Endometrial microvascular endothelial cells (primary cell): ENCODE results near the gene MFSD11. TPM values are rescaled to one million over a fixed set of nuclear protein-coding genes. Genes with fewer than 3 reads are reported as not detected.
"Not testable (repeated sequence)": the region's sequence is repeated elsewhere in the genome, so short reads cannot be mapped to it uniquely, and the experiment has no call there.

Experiments
- in situ Hi-C: cut with HindIII; loops from 2 replicates; pipeline ENCODE4 v1.10.0; 2017; ENCODE audit warnings: low sequenced_read_pairs, low pct_unique_long_range_greater_than_20kb; ENCODE audit errors: inconsistent ontology term
- total RNA-seq: library from RNA; depleted of rRNA; stranded (reverse); fragments of >200 nt; gene quantifications from one replicate; pipeline ENCODE4 v1.2.3, GENCODE V29; 2015; ENCODE audit errors: inconsistent ontology term

Gene MFSD11
- total RNA-seq, 1 donor from 2014 or later: 44.9 TPM

DNA sequence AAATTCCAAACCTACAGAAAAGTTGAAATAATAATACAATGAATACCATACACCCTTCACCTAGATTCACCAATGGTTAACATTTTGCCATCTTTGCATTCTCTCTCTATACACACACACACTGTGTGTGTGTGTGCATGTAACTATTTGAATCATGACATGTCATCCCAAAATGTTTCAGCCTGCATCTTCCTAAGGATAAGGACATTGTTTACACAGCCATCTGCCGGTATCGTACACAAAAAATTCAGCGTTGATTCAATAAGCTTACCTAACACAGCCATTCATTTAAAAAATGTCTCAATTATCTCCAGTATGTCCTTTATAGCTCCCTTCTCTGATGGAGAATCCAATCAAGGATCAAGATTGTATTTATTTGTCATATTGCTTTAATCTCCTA is 31.1 kb upstream of the MFSD11 start:
- in situ Hi-C loops: no loop called here

DNA sequence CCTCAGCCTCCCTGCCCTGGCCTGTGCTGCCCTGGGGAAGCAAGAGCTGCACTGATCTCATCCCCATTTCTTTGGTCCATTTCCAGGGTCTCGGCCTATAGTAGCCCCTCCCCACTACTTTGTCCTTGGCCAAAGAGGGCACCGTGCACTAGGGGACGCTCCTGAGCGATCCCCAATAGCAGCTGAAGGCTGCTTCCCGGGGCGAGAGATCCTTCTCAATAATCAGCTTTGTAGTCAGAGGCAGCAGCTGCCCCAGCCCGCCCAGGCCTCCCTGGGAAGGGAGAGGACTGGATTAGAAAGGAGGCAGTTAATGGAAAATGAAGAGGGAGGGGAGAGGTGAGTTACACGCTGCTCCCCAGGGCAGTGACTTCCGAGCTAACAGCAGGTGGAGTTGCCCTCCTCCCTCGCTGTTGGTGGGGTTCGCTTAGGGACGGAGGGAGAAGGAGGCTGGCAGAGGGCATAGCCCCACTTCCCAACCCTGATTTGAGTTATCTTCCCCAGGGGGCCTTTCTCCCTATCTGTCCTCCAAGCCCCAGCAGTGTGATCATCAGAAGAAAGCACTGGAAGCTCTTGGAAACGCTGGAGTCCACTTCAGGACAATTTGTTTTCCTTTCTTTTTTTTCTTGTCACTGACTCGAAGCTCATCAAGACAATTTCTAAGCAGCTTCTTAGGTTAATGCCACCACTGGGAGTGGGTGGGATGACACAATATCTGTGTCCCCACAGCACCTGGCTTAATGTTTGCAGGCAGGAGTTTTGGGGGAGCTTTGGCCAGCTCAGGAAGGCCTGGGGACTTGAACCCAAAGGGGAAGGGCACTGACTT is 29.7 kb upstream of the MFSD11 start:
- in situ Hi-C loops: no loop called here

DNA sequence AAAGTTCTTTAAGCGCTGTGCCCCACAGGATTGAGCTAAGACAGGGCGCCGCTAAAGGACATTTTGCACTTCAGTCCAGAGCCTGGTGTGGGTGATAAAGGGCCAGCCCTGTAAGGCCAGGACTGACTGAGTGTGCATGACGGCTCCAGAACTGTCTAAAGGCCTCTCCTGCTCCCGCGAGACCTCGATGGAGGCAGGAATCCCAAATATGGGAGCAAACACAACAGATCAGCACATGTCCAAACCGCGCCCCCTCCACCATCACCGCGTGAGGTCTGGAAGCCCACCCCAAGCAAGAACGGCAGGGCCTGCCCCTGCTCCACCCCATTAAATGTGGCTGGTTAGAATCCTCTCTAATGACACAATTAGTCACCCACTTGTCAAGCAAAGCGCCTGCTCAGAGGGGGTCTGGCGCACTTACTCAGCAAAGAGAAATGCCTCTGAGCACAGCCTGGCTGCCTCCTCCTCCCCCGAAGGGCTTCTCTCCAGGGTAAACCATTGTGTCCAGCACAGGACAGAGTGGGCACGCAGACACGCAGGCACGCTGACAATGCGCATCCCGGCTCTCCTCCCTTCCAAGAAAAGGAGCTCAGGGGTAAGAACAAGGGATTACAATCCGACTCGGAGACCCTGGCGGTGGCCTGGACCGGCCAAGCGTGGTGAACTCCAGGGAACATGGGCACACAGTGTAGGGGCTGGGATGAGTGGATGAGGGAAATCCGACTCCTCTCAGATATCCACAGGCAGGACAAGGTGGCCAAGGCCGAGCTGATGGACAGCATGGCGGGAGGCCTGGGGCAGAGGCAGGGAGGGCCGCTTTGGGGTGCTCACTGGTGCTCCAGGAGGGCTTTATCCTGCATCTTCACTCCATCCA is 28.6 kb upstream of the MFSD11 start:
- in situ Hi-C loops: no loop called here

DNA sequence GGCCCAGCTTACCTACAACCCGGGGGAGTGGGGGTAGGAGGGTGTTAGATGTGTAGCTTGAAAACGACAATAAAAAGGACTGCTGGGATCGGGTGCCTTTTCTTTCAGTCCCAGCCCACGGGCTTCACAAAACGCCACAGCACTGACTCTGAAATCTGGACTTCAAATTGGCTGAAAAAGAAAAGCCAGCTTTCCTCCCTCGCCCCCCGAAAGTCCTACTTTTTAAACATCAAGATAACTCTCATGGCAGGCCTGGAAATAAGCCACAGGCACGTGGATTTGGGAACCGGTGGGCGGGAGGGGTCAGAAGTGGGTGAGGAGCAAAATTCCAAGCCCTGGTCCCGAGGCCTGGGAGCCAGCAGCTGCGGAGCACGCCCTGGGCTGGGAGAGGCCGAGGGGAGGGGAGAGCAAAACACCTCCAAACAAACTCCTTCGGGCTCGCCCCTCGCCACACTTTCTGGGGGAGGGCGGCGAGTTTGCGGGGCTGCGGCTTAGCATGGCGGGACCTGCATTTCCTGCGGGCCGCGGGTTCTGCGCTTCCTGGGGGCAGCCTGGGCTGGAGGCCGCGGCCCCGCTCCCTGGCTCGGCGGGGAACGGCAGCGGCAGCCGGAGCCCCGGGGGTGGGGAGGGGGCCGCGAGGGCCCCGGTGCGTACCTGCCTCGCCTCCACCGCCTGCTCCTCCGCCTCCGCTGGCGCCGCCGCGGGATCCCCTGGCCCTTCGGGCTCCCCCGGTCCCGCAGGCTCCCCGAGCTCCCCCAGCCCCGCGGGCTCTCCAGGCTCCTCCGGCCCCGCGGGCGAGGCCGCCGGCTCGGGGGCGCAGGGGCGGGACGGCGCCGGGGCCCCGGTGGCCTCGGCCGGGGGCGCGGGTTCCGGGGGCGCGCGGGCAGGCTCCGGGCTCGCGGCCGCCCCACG is 27.7 kb upstream of the MFSD11 start:
- in situ Hi-C loops: not testable (repeated sequence)

DNA sequence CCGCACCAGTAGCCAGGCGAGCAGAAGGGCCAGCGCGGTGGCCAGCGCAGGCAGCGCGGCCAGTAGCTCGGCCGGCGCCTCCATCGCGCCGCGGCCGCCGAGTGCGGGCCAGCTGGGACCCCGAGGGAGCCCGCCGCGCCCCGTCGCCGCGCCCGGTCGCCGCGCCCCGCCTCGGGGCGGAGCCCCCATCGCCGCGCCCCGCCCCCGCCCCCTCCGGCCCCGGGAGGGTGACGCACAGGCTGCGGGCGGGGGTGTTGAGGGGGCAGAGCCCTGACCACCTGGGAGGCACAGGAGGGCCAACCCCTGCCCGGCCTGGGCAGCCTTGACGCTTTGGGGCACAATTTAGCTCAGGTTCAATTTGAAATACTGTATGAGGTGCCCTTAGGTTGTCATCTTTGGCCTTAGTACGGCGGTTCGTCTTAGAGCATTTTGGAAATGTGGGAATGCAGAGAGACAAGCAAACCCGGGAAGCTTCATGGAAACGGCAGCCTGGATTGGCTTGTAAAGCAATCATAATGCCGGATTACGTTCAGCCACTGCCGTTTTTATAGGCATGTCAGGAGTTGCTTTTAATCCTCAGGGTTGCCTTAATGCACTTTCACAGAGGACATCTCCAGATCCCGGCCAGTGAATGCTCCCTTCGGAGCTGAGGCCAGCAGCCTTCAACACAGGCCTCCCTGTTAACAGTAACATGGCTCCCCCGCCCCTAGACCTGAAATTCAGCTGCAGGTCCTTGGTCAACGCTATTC is 26.9 kb upstream of the MFSD11 start, which contains the start of gene MXRA7:
Gene MXRA7 (minus strand): TSS at position 103 of the 749 bp plus-strand sequence. CDS start 19 bp downstream, at position 84.
- in situ Hi-C loops: no loop called here

DNA sequence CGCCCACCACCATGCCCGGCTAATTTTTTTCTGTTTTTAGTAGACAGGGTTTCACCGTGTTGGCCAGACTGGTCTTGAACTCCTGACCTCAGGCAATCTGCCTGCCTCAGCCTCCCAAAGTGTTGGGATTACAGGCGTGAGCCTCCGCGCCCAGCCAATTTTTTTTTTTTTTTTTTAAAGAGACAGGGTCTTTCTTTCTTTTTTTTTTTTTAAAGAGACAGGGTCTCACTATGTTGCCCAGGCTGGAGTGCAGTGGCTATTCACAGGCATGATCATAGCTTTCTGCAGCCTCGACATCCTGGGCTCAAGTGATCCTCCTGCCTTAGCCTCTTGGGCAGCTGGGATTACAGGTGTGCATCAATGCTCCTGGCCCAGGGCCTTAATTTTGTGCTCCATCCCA is 25.6 kb upstream of the MFSD11 start:
- in situ Hi-C loops: not testable (repeated sequence)

DNA sequence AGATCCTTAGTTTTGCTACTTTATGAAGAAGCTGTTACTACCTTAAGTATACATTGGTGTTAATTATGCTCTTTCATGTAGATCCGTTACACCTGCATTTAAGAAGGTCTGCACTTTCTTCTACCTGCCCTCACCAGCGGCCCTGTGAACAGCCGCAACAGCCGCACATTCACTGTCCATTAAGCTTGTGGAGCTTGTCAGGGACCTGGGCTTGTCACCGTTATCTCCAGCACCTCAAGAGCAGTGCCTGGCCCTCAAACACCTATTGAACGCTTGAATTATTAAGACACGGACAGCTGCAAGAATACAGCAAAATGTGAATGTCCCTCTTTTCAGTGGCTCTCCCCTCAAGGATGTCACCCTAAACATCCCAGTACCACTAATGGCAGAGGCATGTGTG is 24.2 kb upstream of the MFSD11 start:
- in situ Hi-C loops: no loop called here

DNA sequence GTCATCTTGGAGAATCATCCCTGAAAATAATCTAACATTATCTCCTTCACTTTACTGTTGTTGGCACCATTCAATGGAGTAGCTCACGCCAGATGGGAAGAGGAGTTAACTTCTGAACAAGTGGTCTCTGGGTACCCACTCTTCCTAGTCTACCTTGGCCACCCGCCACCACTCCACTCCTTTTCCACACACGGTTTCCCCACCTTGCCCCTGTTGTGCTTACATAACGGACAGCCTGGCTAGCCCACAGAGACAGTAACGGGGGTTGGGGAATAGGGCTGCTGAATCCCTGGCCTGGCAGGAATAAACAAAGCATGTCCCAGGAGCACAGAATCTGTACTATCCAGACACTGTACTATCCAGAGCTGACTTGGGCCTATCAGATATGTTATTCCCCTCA is 23.6 kb upstream of the MFSD11 start:
- in situ Hi-C loops: no loop called here

DNA sequence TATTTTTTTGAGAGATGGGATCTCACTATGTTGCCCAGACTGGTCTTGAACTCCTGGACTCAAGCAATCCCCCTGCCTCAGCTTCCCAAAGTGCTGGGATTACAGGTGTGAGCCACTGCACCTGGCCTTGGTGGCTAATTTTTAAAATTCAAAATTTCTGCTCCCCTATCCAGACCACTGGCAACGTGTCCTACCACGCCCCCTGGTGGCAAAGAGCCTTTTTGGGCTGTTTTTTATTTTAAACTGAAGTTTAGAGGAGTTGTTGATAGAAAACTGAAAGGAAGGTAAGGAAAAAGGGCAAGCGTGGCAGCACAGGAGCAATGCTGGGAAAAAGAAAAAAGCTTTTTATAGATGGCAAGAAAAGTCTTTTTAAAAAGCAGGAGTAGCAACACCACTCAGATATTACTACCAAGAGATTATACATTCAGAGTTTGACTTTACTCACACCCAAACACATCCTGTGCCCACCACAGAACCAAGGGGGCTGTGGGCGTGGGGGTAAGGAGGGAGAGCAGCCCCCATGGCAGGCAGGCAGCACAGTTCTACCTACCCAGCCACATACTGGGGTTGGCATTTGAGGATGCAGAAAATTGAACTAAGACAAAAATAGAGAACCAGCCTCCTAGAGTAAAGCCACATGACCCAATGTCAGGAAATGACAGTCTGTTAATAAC is 23.0 kb upstream of the MFSD11 start:
- in situ Hi-C loops: no loop called here

DNA sequence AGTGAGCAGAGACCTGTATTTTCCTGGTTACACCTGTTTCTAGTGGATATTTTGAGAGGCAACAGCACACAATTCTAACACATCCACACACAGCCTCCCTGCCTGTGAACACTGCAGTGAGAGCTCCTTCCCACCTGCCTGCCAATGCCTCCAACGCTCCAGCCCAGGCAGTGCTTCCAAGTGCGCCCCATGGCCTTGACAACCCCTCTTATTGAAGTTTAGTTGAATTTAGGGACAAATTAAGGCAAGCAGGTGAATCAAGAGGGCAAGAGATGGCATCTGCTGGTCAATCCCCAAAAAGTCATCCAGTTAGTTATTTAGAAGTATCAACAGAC is 22.5 kb upstream of the MFSD11 start:
- in situ Hi-C loops: no loop called here

DNA sequence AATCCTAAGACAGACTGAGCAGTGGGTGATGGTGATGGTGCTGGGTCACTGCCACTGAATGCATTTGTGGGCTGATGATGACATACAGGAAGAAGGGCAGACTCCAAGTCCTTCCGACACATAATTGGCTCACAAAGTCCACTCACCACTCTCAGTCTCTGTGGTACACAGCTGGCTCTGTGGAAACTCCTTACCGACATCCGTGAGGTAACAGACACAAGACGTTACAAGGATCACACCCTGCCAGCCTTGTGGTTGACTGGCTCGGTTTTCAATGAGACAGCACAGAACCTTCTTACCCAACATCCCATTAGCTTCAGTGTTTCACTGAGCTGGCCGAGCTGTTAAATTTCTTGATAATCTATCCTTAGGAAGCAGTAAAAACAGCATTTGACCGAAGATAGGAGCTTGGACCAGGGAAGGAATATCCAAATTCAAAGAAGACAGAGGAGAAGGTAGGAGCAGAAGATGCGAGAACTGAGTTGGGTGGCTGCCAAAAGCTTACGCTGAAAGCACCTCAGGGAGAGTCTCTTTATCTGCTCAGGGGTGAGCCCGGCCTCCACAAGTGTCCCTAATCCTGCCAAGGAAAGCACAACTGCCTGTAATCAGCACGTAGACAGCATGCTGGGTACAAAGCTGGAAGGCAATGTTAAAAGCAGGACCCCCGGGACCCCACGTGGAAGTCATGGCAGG is 21.6 kb upstream of the MFSD11 start:
- in situ Hi-C loops: no loop called here

DNA sequence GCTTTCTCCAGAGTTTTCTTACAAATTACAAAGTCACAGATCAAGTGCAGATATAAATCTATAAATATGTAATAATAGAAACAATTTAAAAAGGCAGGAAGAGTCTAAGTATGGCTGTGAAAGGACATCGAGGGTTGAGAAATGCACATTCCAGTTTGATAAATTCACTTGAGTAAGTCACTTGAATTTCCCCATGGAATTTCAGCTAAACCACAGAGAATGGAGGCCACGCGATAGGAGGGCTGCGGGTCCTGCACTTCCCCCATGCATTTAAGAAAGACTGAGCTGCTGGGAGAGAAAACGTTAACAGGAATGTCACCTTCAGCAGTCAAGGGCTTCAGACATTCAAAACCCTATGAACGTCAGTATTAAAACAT is 21.1 kb upstream of the MFSD11 start:
- in situ Hi-C loops: no loop called here

DNA sequence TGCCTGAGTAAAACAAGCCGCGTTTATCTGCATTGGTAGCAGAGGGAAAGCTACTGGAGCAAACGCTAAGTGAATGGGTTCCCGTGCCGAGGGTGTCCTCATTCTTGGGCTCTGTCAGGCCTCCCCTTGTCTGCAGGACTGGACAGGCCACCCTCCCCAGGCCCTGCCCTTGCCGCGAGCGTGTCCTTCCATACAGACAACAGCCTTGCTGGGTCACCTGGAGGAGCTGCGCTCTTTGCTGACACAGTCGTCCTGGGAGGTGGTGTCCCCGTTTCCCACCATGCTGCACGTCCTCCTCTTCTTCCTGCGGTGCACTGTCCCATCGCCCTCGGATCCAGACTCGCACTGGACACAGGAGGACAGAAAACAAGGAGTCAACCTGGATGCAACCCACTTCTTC is 19.4 kb upstream of the MFSD11 start:
- in situ Hi-C loops: no loop called here

DNA sequence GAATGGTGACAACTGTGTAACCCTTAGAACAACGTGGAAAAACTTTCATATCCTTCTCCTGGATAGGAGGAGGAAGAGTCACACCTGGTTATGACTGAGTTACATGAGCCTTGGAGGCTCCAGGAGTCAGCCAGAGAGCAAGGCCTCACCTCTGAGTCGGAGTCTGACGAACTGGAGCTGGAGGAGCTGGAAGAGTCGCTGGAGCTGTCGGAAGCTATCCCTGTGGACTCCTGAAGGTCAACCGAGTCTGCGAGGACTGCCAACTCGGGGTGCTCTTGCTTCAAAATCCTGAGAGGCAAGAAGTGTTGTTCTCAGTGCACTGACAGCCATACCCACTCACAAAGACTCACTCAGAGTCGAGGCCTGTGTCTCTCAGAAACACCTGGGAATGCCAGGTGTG is 17.7 kb upstream of the MFSD11 start:
- in situ Hi-C loops: no loop called here

DNA sequence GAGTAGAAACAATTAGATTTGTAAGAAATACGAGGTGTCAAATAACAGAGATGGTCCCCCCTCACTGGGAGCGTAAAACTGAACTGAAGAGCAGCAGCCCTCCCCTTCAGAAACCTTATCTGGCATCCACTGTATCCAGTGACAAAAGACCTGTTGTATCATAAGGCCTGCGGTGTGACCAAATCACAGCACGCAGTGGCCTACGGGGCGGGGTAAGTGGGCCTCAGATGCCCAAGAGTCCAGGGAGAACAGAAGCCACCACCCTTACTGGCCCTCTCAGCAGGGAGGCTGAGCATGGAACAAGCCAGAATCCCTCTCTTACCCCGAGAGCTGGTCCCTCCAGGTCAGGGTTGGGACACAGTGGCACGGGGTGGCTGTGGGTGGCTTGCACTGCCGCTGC is 17.0 kb upstream of the MFSD11 start:
- in situ Hi-C loops: no loop called here

DNA sequence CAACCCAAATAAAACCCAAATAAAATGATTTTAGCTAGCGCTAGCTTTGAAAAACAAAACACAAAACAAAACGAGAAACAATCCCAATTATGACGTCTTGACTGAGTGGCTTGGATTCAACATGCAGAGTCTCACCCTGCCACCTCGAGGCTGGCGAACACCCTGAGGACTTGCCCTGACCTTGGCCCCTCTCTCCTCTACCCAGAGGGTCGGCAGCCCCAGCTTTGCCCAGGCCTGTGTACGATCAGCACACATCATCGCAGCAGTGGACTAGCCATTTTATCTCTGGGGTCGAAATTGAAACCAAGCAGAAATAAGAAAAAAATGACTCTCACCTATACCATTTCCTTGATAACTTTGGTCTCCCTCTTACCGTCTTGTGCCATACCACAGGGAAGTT is 16.5 kb upstream of the MFSD11 start:
- in situ Hi-C loops: no loop called here

DNA sequence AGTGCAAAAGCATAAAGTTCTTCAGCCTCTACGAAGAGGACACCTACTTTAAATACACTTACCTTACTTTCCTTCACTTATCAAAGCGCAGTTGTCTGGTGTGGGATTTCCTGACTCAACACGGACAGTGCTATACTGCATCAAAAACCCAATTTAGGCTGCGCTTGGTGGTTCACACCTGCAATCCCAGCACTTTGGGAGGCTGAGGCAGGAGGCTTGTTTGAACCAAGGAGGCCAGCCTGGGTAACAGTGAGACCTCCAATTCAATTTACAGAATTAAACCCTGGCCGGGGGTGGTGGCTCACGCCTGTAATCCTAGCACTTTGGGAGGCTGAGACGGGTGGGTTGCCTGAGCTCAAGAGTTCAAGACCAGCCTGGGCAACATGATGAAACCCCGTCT is 15.6 kb upstream of the MFSD11 start:
- in situ Hi-C loops: no loop called here

DNA sequence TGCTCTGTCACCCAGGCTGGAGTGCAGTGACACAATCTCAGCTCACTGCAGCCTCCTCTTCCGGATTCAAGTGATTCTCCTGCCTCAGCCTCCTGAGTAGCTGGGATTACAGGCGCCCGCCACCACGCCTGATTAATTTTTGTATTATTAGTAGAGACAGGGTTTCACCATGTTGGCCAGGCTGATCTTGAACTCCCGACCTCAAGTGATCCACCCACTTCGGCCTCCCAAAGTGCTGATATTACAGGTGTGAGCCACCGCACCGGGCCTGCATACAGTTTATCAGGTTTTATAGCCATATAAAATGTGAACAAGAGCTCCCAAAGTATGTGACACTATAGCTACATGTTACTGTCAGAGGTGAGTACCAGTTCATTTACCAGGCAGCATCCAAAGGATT is 14.9 kb upstream of the MFSD11 start:
- in situ Hi-C loops: not testable (repeated sequence)
